IPS-NIHi7 (cell line): Measurements from ENCODE around the gene TMEM154.

Source experiments
- DNase-seq: peaks from one replicate; pipeline ENCODE4 v3.0.0; 2012; ENCODE audit warnings: mixed read lengths; ENCODE audit errors: extremely low spot score

Gene TMEM154

DNA sequence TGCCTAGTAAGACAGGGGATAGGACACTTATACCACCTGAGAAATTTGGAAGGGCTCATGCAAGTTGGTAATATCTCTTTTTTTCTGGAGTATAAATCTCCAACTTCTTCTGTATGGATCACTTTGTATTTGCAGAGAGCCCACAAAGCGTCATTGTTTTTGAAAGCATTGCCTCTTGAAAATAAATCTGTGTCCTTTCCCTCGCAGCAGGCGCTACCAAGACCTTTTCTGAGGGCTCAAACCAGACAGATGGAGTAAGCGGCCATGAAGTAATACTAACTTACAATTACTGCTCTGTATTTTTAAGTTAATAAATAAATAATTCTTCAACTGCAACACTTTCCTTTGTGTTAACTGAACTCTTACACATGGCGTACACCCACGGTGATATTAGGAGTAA is 87.9 kb downstream of the TMEM154 start:
- no peak for DNase-seq

DNA sequence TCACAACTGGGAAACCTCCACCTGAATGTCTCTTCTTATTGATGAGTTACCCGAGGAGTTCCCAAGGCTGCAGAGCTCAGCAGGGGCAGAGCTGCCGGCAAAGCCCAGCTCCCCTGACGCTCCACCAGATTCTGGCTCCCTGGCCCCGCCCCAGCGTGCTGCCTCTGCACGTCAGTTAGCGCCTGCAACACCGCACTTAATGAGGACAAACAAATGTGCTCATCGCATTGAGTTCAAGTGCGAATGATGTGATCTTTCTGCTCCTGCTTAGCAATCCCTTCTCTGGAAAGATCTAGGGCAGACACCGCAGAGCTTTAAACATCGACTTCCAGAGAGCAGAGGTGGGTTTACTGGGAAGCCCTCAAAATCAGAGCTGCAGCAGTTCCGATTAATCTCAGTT is 88.4 kb downstream of the TMEM154 start:
- DNase-seq: peak; percentile 85

GRCh38 chr4:152590179-152591031 is 89.4 kb downstream of the TMEM154 start:
- DNase-seq: no peak

GRCh38 chr4:152588869-152589268 is 90.9 kb downstream of the TMEM154 start:
- no peak for DNase-seq

DNA sequence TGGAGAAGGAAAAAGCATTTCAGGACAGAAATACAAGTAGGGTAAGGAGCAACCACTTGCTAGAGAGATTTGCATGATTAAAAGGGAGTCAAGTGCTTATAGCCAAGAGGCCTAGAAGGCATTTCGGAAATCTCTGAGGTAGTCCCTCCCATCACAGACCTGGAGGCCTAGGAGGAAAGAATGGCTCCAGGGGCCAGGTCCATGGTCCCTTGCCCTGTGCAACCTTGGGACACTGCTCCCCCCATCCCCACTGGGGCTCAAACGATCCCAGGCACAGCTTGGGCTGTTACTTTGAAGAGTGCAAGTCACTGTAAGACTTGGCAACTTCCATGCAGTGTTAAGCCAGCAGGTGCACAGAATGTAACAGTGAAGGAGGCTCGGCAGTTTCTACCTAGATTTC is 92.7 kb downstream of the TMEM154 start:
- no peak for DNase-seq

- DNase-seq: no peak
These were observed 93.1 kb downstream of the TMEM154 start for GRCh38 chr4:152586668-152587067.

GRCh38 chr4:152585023-152585441 is 94.8 kb downstream of the TMEM154 start:
- DNase-seq: no peak

DNA sequence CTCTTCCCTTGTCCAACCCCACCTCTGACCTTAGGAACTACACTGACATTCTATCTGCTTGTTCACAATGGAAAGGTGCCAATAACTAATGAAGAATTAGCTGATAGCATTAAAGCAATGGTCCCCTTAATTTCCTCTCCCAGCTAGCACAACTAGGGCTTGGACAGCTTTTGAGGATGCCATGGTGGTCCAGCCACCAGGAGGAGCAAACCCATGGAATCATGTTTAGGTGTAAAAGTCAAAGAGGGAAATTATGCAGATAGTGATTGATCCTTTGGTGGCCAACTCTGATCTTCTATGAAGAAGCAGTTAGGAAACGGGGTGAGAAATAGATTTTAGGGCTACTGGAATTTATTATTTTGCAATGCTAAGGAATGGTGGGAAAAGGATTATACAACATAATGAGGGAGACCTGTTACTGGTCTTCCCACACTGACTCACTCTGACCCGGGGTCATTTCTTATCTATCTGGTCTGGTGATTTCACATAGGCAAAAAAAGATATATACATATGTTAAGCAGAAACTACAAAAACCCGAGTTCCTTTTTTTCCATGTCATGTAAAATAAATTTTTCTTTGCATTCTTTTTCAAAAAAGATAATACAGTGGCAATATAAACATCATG is 98.1 kb downstream of the TMEM154 start:
- DNase-seq: peak; percentile 35

GRCh38 chr4:152579916-152580315 is 99.9 kb downstream of the TMEM154 start:
- DNase-seq: no peak

DNA sequence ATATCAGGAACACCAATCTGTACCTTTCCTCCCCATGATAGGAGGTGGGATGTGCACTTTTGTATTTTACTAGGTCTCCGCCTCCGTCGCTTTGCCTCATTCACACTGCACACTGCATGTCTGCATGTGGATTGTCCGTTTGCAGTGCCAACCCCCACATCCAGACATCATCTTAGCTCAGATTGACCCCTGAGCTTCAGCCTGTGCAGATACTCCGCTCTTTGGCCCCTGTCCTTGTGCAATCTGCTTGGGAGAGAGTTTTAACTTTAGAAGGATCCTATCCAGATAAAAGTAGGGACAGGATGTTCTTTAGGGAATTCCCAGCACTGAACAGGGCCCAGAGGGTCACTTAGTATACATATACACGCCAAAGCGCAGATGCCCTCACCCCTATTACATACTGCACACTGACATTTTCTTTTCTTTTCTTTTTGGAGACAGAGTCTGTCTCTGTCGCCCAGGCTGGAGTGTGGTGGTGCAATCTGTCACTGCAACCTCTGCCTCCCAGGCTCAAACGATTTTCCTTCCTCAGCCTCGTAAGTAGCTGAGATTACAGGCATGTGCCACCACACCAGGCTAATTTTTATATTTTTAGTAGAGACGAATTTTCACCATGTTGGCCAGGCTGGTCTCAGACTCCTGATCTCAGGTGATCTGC is 100.6 kb downstream of the TMEM154 start:
- DNase-seq: no peak

- DNase-seq: no peak
These were observed 101.1 kb downstream of the TMEM154 start for GRCh38 chr4:152578670-152579069.

DNA sequence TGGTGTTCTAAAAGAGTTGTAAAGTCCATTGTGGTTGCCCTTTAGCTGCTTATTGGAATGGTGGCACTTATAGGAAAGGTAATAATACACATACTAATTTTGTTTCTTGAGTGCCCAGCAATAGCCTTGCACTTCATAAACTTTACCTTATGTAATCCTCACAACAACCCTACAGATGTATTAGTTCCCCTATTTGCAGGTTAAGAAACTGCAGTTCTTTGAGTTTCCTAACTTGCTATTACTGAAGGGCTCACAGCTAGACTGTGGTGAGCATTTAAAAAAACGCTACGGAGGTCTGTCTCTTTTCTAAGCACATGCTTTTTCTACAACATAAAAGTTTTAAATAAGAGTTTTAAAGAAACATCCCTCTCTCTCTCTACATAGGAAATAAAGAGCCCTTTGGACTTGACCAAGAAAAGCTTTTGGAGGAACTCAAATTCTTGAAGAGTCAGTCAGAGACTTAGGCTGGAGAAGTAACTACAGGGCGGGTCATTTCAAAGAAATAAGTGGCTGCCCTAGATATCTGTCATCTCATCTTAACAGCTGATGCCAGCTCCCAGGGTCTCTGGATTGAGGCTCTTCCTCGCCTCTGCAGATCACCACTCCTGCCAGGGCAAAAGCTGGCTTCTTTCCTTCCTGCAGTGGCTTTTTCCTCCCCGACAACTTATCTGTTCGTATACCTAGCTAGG is 101.9 kb downstream of the TMEM154 start:
- DNase-seq: no peak

GRCh38 chr4:152575533-152575932 is 104.3 kb downstream of the TMEM154 start:
- no peak for DNase-seq

- DNase-seq: no peak
These were observed 105.9 kb downstream of the TMEM154 start for GRCh38 chr4:152573861-152574260.

GRCh38 chr4:152572417-152573086 is 107.2 kb downstream of the TMEM154 start:
- no peak for DNase-seq

DNA sequence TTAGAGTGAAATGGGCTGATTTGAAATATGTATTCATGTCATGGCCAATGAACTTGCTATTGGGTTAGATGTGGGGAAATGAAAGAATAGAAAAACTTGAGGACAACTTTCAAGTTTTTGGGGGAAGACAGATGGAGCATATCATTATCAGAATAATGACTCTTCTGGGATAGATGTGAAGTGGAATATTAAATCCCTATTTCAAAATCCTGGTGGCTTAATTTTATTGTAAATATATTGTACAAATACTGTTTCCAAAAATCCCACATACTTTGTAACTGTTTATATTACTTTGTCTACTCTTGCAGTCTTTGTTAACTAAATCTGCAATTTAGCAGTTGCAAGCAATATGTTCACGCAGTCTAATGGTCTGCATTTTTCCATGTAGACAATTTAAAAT is 108.0 kb downstream of the TMEM154 start:
- no peak for DNase-seq

DNA sequence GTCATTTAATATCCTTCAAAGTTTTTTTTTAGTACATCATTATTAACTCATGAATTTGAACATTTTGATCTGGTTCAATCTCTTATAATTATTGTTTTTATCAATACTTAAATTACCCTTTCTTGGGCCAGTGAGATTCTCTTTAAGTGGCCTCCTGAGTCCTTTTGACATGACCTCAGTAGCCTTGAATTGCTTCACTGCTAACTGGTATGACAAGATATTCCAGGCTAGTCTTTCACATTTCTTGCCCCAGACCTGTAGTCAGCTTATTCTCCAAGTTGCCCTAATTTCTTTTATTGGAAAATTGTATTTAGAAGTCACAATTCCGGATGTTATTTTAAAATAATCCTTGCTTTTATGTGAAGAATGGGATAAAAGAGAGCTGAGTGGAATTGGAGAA is 108.5 kb downstream of the TMEM154 start:
- DNase-seq: no peak
